Muscle of back (tissue), 11 donors: ENCODE measurements around the gene LRRFIP1. TPM values are rescaled to one million over a fixed set of nuclear protein-coding genes. Genes with fewer than 3 reads are reported as not detected.
"Not testable (repeated sequence)": the region's sequence is repeated elsewhere in the genome, so short reads cannot be mapped to it uniquely, and the experiment has no call there.

Experiments
- DNase-seq, 3 donors: peaks; one replicate each; pipeline versions ENCODE4 v3.0.0 to v3.0.0-alpha.2; 2013
- polyA plus RNA-seq, 10 donors: library from polyadenylated mRNA; unstranded; fragments of 120-200 nt; gene quantifications; one replicate each; pipeline ENCODE4 v1.2.1, GENCODE V29; 2013; ENCODE audit not compliant: insufficient read length in 10 of 10

The LRRFIP1 gene
- polyA plus RNA-seq, 10 donors, result 95.0 to 194 (median 137) TPM

DNA sequence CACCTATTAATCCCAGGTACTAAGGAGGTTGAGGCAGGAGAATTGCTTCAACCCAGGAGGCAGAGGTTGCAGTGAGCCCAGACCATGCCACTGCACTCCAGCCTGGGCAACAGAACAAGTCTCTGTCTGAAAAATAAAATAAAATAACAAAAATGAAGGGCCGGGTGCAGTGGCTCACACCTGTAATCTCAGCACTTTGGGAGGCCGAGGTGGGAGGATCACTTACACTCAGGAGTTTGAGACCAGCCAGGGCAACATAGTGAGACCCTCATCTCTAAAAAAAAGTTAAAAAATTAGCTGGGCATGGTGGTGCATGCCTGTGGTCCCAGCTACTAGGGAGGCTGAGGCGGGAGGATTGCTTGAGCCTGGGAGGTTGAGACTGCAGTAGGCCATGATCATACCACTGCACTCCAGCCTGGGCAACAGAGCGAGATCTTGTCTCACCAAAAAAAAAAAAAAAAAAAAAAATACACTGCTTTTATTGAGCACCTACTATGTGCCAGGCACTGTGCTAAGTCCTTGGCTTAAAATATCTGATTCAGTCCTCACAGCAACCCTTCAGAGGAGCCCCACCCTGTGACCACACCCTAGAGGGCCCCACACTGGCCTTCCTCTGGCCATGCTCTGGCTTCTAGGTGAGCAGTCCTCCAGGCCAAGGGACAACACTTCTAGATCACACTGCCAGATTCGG lies 31.4 kb upstream of the LRRFIP1 start:
- DNase-seq, result not testable (repeated sequence)

GRCh38 chr2:237596520-237597195 lies 30.7 kb upstream of the LRRFIP1 start:
- DNase-seq, result no peak

DNA sequence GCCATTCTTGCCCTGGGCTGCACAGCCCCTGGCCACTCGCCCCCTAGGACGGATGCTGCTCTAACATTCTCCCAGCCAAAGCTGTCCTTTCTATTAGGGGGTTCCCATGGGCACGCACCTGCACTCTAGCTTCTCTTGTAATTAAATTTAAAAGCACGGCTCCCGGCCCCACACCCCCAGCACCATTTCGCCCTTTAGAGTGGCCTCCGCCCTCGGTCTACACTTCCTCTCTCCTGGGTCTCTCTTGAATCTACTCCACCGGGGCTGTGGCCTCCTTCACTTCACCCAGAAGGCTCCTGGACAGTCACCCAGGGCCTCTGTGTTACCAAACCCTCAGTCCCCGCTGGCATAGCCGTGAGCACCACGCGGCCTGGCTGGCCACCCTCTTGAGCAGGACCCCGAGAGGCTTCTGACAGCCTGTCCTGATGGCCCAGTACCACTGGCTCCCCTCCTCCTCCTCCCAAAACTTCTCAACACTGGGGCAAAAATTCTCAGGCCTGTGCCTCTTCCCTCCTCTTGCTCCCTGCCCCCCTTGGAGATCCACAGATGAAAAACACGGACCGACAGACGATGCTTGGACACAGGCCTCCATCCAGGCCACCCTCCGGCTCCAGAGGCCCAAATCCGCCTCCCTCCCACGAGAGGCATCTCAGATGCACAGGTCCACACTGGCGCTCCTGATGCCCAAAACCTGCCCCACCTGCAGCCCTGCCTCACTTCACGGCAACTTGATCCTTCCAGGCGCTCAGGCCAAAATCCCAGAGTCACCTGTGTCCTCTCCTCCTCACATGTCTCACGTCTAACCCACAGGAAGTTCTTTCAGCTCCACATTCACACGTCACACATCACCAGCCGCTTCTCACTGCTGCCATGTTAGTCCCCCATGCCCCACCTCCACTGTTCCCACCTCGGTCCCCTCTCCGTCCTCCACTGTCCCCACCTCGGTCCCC lies 29.9 kb upstream of the LRRFIP1 start:
- no peak for DNase-seq

DNA sequence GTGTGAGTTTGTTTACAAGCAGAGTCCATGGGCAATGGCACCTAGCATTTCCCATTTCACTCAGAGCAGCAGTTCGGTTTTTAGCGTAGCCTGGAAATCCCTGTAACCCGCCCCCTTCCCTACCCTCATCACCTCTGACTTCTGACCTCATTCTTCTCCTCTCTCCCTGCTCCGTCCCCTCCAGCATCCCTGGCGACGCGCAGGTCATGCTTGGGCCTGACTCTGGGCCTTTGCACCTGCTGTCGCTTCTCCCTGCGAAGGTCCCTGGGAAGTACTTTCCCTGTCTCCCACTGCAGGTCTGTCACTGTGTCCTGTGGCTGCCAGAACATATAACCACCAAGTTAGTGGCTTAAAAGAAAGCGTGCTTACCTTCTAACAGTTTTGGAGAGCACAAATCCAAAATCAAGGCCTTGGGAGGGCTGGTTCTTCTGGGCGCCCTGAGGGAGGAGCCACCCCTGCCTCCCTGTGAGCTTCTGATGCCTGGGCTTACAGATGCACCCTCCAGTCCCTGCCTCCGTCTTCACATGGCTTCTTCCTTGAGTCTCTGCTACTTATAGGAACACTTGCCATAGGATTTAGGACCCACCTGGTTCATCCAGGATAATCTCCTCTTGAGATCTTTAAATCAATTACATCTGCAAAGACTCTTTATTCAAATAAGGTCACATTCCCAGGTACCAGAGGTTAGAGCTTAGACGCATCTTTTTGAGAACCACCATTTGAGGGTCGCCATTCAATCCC lies 28.7 kb upstream of the LRRFIP1 start:
- no peak for DNase-seq

DNA sequence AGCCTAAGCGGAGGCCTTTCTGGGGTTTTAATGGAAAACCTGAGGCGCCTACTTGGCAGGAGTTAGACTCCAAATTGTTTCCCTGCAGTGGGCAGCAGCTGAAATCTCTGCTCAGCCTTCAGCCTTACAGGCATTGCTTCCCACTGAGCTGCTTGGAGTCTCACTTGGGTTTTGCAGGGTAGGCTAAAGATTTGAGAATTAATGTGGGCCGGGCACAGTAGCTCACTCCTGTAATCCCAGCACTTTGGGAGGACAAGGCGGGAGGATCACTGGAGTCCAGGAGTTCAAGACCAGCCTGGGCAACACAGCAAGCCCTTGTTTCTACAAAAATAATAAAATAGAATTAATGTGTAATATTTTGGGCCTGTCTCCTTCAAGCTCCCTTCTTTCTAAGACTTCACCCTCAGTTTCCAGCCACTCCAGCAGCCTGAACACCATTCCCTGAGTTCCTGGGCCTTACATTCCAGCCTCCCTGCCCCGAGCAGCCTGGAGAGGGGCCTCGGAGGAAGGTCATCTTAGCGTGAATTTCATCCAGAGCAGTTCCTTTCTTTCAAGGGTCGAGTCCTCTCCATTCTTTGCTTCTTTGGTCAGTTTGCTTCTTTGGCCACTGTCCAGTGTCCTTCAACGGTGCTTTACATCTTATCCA lies 27.8 kb upstream of the LRRFIP1 start:
- DNase-seq, result no peak

DNA sequence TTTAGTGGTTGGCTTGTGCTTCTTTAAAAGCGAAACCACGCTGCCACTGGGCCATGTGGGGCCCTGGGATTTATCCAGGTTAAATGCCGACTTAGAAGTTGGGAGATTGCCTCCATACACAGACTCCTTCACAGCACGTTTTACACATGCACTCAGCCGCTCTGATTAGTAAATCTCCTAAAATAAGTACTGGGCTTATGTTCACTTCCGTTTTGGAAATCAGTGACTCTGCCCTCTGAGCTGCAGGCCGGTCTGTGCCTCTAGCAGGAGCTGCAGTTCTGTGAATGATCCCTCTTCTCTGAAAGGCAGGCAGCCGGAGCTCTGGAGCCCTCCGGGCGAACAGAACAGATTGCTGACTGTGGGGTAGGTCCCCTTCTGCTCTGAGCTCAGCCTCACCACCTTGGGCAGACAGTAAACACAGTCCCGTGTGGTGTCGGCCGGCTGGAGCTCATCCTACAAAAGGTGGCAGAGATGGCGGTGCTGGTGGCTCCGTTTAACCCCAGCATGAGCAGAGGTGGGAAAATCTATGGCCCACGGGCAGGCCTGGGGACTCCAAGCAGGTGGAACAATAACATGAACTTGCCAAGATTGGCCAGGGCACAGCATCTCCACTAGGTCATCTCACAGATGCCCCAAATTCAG lies 27.1 kb upstream of the LRRFIP1 start:
- peak; percentile 68 to 85 (median 70) for DNase-seq

DNA sequence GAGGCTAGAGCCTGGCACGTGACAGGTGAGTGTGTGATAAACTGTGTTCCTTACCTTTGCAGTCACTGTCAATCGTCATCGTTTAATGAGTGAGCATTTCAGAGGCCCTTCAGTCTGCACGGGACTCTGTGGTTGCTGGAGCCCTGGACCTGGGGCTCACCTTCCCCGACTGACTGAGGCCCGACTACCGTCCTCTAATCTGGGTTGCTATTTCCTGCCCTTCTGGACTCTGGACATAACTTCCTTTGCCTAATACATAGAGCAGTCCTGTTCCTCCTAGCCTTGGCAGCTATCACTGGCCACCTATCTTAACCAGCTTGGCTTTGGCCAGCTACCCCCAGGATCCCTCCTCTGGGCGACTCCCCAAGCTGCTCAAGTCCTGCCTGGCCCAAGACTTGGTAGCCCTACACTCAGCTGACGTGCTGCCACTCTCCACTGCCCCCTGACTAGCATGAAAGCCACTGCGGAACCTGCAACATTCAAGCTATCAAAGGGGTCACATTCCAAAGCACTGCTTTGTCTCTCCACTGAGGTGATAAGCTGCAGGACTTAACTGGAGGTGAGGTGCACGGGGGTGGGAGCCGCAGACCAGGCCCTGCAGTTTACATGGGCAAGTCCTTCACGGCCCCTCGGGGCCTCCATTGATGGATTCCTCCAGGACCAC lies 25.8 kb upstream of the LRRFIP1 start:
- no peak for DNase-seq

DNA sequence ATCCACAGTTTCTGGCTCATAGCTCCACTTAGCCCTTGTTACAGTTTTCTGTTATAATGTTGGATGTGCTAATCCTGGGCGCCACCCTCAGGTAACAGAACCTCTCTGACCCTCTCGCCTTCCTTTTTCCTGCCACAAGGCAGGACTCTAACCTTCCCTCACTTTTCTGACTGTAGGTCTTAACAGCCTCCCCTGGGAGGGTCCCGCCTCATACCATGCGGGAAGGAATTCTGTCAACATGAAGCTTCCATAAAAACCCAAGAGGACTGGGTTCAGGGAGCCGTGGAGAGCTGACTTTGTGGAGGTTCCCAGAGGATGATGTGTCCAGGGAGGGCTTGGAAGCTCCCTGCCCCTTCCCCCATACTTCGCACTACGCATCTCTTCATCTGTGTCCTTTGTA lies 25.0 kb upstream of the LRRFIP1 start:
- DNase-seq, result no peak

DNA sequence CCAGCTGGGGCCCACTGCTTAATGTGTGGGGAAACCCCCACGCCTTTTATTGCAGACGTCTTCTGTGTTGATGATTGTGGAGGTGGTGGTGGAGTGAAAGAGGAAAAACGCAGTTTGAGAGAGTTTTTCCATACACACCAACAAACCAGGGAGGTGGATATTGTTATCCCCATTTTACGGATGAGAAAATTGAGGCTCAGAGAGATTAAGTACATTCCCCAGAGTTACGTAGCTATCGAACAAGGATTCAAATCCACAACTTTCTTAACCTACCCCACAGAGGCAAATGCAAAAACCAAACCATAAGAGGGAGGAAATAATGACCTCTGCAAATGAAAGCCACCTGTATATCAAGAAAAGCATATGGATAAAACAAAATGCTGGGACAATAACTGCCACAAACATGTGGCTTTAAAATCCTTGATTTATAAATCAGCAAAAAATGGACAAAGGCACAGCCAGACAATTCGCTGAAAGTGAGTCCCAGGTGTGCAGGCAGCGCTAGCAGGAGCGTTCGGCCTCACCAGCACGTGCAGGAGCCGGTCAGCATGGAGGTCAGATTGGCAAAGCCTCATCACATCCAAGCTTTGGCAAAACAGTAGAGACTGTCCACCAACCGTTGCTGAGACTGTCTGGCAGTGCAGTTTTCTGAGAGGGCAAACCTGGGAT lies 24.2 kb upstream of the LRRFIP1 start:
- no peak for DNase-seq

GRCh38 chr2:237603718-237604362 lies 23.5 kb upstream of the LRRFIP1 start:
- peak; percentile 39 to 79 (median 68) for DNase-seq

DNA sequence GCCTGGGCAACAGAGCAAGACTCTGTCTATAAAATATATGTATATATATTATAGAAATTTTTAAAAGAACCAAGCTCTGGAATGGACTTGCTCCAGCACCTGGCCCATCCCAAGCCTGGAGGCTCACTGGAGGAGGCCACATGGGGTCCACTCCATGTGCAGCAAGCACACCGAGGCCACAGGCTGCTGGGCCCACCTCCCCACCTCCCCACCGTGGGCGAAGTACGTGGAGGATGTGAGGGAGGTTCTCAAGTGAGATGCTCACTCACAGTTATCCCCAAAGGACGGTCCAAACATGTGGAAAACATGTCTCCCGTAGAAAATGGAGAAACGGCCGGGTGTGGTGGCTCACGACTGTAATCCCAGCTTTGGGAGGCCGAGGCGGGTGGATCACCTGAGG lies 23.0 kb upstream of the LRRFIP1 start:
- DNase-seq, result no peak

DNA sequence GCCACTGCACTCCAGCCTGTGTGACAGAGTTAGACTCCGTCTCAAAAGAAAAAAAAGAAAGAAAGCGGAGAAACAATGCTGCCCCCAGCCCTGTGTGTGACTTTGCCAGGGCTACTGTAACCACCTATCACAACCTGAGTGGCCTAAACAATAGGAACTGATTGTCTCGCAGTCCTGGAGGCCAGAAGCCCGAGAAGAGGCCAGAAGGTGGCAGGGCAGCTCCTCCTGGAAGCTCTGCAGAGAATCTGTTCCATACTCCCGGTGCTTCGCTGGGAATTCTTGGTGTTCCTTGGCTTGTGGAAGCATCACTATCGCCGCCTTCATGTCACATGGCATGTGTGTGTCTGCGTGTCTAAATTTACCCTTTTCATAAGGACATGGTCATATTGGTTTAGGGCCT lies 22.4 kb upstream of the LRRFIP1 start:
- DNase-seq, result no peak

GRCh38 chr2:237606522-237606921 lies 20.9 kb upstream of the LRRFIP1 start:
- DNase-seq, result not testable (repeated sequence)

GRCh38 chr2:237612527-237613357 lies 14.6 kb upstream of the LRRFIP1 start:
- DNase-seq, result no peak

DNA sequence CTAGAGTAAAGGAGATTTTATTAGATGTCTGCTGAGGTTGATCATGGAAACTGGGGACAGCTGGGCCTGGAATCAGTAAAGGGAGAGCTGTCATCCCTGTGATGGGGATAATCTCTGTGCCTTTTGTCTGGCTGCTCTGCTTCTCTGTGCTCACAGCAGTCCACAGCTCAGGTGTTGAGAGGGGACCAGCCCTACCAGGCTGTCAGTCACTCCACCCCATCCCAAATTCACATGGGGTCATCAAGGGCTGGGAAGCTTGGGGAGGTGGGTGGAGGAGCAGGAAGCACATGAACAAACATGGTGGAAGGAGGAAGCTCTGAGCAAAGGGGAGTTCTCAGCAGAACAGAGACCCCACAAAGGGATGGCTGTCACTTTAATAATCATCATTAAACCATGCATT lies 13.7 kb upstream of the LRRFIP1 start:
- DNase-seq, result no peak

DNA sequence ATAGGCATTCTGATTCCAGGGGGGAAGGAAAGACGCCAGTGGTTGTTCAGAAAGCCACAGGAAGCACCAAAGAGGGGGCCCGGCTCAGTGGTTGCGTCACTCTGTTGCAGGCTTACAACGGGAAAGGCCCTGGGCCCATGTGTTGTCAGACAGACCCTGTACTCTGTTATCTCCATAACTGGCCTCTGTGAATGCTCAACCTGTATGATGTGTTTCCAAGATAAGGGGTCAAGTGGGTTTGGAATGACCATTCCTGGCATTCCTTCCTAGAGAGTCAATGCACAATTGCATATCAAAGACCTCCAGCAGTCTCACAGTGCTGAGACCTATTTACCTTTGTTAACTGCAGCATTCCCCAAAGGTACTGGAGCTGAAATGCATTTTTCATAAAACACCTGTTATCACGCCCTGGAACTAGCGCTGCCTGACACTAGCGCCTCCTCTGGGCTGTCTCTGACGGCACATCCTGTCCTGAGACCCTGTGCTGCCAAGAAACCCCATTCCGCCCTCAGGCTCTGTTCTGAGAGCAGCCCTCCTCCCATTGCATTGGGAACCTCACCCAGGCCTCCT lies 13.2 kb upstream of the LRRFIP1 start:
- no peak for DNase-seq

- DNase-seq, result no peak
Measured at GRCh38 chr2:237615631-237616249, 11.6 kb upstream of the LRRFIP1 start.
